ENCODE data around the gene GLB1L. TPM values are rescaled to one million over a fixed set of nuclear protein-coding genes. Genes with fewer than 3 reads are reported as not detected.
A peak's percentile ranks its signal among the peaks of the same experiment; 100 is the strongest.

GLB1L gene
- total and polyA plus RNA-seq, 2 experiments from 2014 or later: 6.6 to 9.6 TPM

DNA sequence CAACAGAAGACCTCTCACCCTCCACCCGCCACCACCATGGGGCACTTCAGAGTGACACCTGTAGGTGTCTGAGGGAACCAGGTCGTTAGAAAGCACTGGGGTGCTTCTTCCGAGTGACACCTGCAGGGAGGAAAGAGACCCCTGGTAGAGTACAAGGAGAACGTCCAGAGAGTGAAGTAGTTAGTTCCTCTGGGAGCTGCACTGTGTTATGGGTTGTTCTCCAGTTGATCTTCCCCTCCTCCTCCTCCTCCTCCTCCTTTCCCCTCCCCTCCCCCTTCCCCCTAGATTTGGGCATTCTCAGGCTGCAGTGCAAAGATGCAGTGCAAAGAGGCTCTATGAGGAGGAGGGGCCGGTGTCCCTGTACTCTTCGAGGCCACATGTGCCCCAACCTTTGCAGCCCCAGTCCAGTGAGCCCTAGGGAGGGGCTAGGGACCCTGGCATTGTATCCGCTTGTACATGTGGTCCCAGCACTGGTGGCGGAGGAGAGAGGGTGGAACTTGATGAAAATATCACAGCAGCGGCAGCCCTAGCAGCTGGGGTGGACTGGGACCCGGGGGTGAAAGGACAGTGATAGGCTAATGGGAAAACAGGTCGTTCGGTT, 34.8 kb upstream of the GLB1L start:
- H3K79me2 ChIP-seq: peaks cover 4% of the 10 kb centered on the region
- WGBS (ENCODE audit: low lambda C conversion rate, missing lambda C conversion rate): 55% methylated on average over 12 of the region's 12 CpGs
- no peaks in the 10 kb centered on the region for H3K27me3 ChIP-seq
- H3K36me3 ChIP-seq (replicated peaks; ENCODE audit: insufficient read depth, low read depth): no peaks in the 10 kb centered on the region
- no peaks in the 10 kb centered on the region for H3K9me3 ChIP-seq (ENCODE audit: low read depth)
- H3K4me1 ChIP-seq (ENCODE audit: insufficient read depth): peaks cover 14% of the 10 kb centered on the region
- peak overlapping the region; percentile 95 for H3K27ac ChIP-seq
- no peak for DNase-seq (ENCODE audit: low spot score)
- H3K9me2 ChIP-seq (replicated peaks; ENCODE audit: insufficient read depth): no peaks in the 10 kb centered on the region
- H3K4me2 ChIP-seq: peak overlapping the region; percentile 79
- TF ChIP-seq EZH2 (IDR thresholded peaks at IDR 0.05; ENCODE audit: borderline replicate concordance) (no peak), EZH2phosphoT487 (IDR thresholded peaks at IDR 0.05; ENCODE audit: low read depth, severe bottlenecking, unreplicated experiment) (no peak)
- TF ChIP-seq, protein P1, sequence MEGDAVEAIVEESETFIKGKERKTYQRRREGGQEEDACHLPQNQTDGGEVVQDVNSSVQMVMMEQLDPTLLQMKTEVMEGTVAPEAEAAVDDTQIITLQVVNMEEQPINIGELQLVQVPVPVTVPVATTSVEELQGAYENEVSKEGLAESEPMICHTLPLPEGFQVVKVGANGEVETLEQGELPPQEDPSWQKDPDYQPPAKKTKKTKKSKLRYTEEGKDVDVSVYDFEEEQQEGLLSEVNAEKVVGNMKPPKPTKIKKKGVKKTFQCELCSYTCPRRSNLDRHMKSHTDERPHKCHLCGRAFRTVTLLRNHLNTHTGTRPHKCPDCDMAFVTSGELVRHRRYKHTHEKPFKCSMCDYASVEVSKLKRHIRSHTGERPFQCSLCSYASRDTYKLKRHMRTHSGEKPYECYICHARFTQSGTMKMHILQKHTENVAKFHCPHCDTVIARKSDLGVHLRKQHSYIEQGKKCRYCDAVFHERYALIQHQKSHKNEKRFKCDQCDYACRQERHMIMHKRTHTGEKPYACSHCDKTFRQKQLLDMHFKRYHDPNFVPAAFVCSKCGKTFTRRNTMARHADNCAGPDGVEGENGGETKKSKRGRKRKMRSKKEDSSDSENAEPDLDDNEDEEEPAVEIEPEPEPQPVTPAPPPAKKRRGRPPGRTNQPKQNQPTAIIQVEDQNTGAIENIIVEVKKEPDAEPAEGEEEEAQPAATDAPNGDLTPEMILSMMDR (IDR thresholded peaks at IDR 0.05; ENCODE audit: poor library complexity): no peak
- H4K20me1 ChIP-seq (ENCODE audit: insufficient read depth, poor library complexity, severe bottlenecking): no peaks in the 10 kb centered on the region
- H3K4me3 ChIP-seq: peak overlapping the region; percentile 32
- no peak overlapping the region for H2AFZ ChIP-seq

DNA sequence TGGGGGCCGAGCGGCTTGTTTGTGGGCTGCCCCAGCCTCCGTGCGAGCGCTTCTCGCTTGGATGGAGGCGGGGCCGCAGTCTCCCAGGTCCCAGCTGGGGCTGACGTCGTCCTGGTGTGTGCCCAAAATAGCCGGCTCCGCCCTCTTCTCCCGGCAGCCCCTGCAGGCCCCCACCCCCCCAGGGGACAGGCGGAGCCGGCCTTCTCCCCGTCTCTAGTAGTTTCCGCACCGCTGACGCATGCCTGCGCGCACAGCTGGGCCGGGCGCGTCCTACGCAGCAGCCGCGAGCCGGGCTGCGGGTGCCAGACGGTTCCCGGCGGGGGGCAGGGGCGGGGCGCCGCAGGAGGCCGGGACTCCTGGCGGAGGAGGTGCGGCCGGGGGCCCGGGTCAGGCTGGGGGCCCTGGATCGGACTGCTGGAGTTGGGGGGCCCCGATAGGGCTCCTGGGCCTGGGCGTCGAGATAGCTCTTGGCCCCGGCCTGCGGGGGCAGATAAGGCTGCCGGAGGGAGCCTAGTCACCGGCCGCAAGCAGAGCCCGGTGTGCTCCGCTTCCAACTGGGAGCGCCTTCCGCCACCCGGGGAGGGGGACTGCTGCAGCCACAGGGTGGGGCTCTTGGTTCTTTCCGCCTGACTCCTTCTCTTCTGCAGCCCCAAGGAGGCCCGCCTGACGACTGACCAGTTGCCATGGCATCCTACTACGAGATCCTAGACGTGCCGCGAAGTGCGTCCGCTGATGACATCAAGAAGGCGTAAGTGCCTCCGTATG, 34.1 kb upstream of the GLB1L start, which contains the start of gene DNAJB2:
DNAJB2 (plus strand) TSS at position 216 of the 765 bp plus-strand sequence; CDS start at position 684, 468 bp downstream.
- Histone ChIP-seq H3K9me3 (ENCODE audit: low read depth) (no peaks in the 10 kb centered on the region), H3K27me3 (no peaks in the 10 kb centered on the region), H3K9me2 (replicated peaks; ENCODE audit: insufficient read depth) (no peaks in the 10 kb centered on the region), H3K4me3 (peak within 1 kb of the TSS; percentile 32), H3K4me1 (ENCODE audit: insufficient read depth) (peaks cover 14% of the 10 kb centered on the region), H4K20me1 (ENCODE audit: insufficient read depth, poor library complexity, severe bottlenecking) (no peaks in the 10 kb centered on the region), H3K79me2 (peaks cover 4% of the 10 kb centered on the region), H3K36me3 (replicated peaks; ENCODE audit: insufficient read depth, low read depth) (no peaks in the 10 kb centered on the region), H3K27ac (peak within 1 kb of the TSS; percentile 95), H3K4me2 (peak within 1 kb of the TSS; percentile 79), H2AFZ (peak within 1 kb of the TSS; percentile 23)
- peak; percentile 99 for DNase-seq (ENCODE audit: low spot score)
- TF ChIP-seq EZH2 (IDR thresholded peaks at IDR 0.05; ENCODE audit: borderline replicate concordance) (no peak), EZH2phosphoT487 (IDR thresholded peaks at IDR 0.05; ENCODE audit: low read depth, severe bottlenecking, unreplicated experiment) (no peak)
- TF ChIP-seq, protein P1 (IDR thresholded peaks at IDR 0.05; ENCODE audit: poor library complexity): no peak
- WGBS (ENCODE audit: low lambda C conversion rate, missing lambda C conversion rate): 1% methylated on average over 45 of the region's 65 CpGs

DNA sequence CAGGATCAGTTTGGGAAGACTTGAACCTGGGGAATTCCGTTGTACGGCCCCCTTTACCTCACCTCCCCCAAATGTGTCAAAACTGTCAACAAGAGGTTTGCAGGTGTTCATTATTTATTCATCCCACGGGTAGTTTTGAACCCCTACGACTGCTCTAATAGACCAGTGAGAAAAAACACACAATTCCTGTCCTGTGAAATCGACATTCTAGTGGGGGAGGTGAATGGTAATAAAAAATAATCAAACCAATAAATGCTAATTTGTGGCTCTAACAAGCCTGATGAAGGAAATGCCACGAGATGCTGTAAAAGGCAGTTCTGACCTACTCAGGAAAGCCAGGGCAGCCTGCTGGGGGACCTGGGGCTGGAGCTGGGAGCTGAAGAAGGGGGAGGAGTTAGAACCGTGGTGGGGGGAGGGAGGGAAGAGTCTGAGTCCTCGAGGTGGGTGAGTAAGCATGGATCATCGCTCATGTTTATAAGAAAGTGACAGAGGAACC, 33.5 kb upstream of the GLB1L start:
- H2AFZ ChIP-seq: peak overlapping the region; percentile 8
- H3K4me1 ChIP-seq (ENCODE audit: insufficient read depth): peaks cover 14% of the 10 kb centered on the region
- H3K9me3 ChIP-seq (ENCODE audit: low read depth): no peaks in the 10 kb centered on the region
- H4K20me1 ChIP-seq (ENCODE audit: insufficient read depth, poor library complexity, severe bottlenecking): no peaks in the 10 kb centered on the region
- no peaks in the 10 kb centered on the region for H3K36me3 ChIP-seq (replicated peaks; ENCODE audit: insufficient read depth, low read depth)
- 18% methylated on average over 7 of the region's 9 CpGs for WGBS (ENCODE audit: low lambda C conversion rate, missing lambda C conversion rate)
- DNase-seq (ENCODE audit: low spot score): no peak
- H3K4me3 ChIP-seq: peak overlapping the region; percentile 5
- H3K79me2 ChIP-seq: peaks cover 4% of the 10 kb centered on the region
- H3K27me3 ChIP-seq: no peaks in the 10 kb centered on the region
- H3K4me2 ChIP-seq: peak overlapping the region; percentile 79
- no peaks in the 10 kb centered on the region for H3K9me2 ChIP-seq (replicated peaks; ENCODE audit: insufficient read depth)
- peak overlapping the region; percentile 95 for H3K27ac ChIP-seq
- TF ChIP-seq EZH2 (IDR thresholded peaks at IDR 0.05; ENCODE audit: borderline replicate concordance) (no peak), EZH2phosphoT487 (IDR thresholded peaks at IDR 0.05; ENCODE audit: low read depth, severe bottlenecking, unreplicated experiment) (no peak)
- TF ChIP-seq, protein P1 (IDR thresholded peaks at IDR 0.05; ENCODE audit: poor library complexity): no peak

All from hepatocyte (in vitro differentiated cells).